SU-DHL-6 (cell line): ENCODE measurements around the gene TXLNG.

ENCODE experiments used
- H2AFZ ChIP-seq: fragments of 200-600 bp; sonication (generic); 2 replicates; pipeline ENCODE4 v1.6.1; 2014; ENCODE audit warnings: low read depth, mild to moderate bottlenecking, moderate library complexity, mixed read lengths, antibody characterized with exemption, low read length; ENCODE audit not compliant: severe bottlenecking
- H3F3A ChIP-seq: fragments of 200-600 bp; shearing (Covaris generic); 2 replicates; pipeline ENCODE4 v1.6.0; 2016; ENCODE audit warnings: antibody characterized with exemption, mild to moderate bottlenecking; ENCODE audit not compliant: insufficient read depth
- H3K27ac ChIP-seq: fragments of 200-600 bp; sonication (generic); 2 replicates; pipeline ENCODE4 v1.5.1; 2016; ENCODE audit warnings: low read depth, mild to moderate bottlenecking, low read length, moderate library complexity, mixed read lengths
- H3K27me3 ChIP-seq: fragments of 200-600 bp; sonication (generic), shearing (Covaris generic); 2 replicates; pipeline ENCODE4 v1.6.0; 2014; ENCODE audit warnings: mild to moderate bottlenecking, low read length
- H3K36me3 ChIP-seq: fragments of 200-600 bp; sonication (generic); 2 replicates; pipeline ENCODE4 v1.6.1; 2014; ENCODE audit warnings: mild to moderate bottlenecking, low read length, mixed read lengths
- H3K4me2 ChIP-seq: fragments of 300-600, 200-600 bp; shearing (Covaris generic), sonication (generic); 2 replicates; pipeline ENCODE4 v1.6.0; 2014; ENCODE audit warnings: low read length, low read depth, mild to moderate bottlenecking; ENCODE audit not compliant: poor library complexity, severe bottlenecking
- H3K4me3 ChIP-seq: fragments of 200-600 bp; sonication (generic); 2 replicates; pipeline ENCODE4 v1.5.1; 2014; ENCODE audit warnings: antibody characterized with exemption, low read length, mild to moderate bottlenecking, mixed read lengths; ENCODE audit not compliant: insufficient read depth, poor library complexity, severe bottlenecking
- H3K79me2 ChIP-seq: fragments of 200-600 bp; sonication (generic); 2 replicates; pipeline ENCODE4 v1.6.1; 2014; ENCODE audit warnings: mild to moderate bottlenecking, low read length, moderate library complexity; ENCODE audit not compliant: insufficient read depth
- H3K9ac ChIP-seq: fragments of 200-600 bp; sonication (generic); 2 replicates; pipeline ENCODE4 v1.7.0; 2014; ENCODE audit warnings: mild to moderate bottlenecking, low read length
- H3K9me2 ChIP-seq: fragments of 200-600 bp; sonication (generic); replicated peaks from 2 replicates; pipeline ENCODE4 v1.6.1; 2014; ENCODE audit warnings: low read length; ENCODE audit not compliant: insufficient read depth
- H3K9me3 ChIP-seq: fragments of 200-600 bp; sonication (generic); 2 replicates; pipeline ENCODE4 v1.6.1; 2014; ENCODE audit warnings: low read length, mixed read lengths; ENCODE audit not compliant: insufficient read depth
- H4K20me1 ChIP-seq: fragments of 200-600 bp; sonication (generic); 2 replicates; pipeline ENCODE4 v1.6.1; 2014; ENCODE audit warnings: low read depth, mild to moderate bottlenecking, antibody characterized with exemption, low read length, moderate library complexity, mixed read lengths
- EZH2phosphoT487 ChIP-seq: fragments of 200-600 bp; sonication (generic), shearing (Covaris generic); conservative IDR thresholded peaks from 2 replicates; pipeline ENCODE4 v1.6.1; 2018; ENCODE audit warnings: mild to moderate bottlenecking, antibody characterized with exemption, low read length, moderate library complexity, mixed read lengths
- TF ChIP-seq, protein P1 (sequence below): fragments of 200-600 bp; sonication (generic); IDR thresholded peaks from one replicate; pipeline ENCODE4 v1.5.1; 2017; ENCODE audit warnings: antibody characterized with exemption, mild to moderate bottlenecking, low read length, moderate library complexity; ENCODE audit not compliant: insufficient read depth, poor library complexity, severe bottlenecking

TXLNG gene

DNA sequence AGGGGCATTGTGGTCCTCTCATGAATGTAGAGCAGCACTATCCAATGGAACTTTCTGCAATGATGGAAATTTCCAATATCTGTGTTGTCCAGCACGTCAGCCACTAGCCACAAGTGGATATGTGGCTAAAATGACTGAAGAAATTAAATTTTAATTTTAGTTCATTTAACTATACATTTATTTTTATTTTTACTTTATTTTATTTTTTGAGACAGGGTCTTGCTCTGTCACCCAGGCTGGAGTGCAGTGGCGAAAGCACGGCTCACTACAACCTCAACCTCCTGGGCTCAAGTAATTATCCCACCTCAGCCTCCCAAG lies 97.2 kb downstream of the TXLNG start:
- H3K9ac ChIP-seq, result no peak overlapping the region
- H3K9me3 ChIP-seq, result no peaks in the 10 kb centered on the region
- no peak overlapping the region for H2AFZ ChIP-seq
- H3K4me2 ChIP-seq, result peak overlapping the region; percentile 90
- H3F3A ChIP-seq, result peaks cover 4% of the 10 kb centered on the region; the same call in 1 of the 2 replicates
- H3K9me2 ChIP-seq, result no peaks in the 10 kb centered on the region
- no peak overlapping the region for H3K4me3 ChIP-seq
- no peaks in the 10 kb centered on the region for H3K79me2 ChIP-seq
- no peaks in the 10 kb centered on the region for H3K36me3 ChIP-seq
- no peaks in the 10 kb centered on the region for H4K20me1 ChIP-seq
- H3K27me3 ChIP-seq, result no peaks in the 10 kb centered on the region
- peak overlapping the region; percentile 75 for H3K27ac ChIP-seq
- TF ChIP-seq EZH2phosphoT487, result no peak
- TF ChIP-seq, protein P1, sequence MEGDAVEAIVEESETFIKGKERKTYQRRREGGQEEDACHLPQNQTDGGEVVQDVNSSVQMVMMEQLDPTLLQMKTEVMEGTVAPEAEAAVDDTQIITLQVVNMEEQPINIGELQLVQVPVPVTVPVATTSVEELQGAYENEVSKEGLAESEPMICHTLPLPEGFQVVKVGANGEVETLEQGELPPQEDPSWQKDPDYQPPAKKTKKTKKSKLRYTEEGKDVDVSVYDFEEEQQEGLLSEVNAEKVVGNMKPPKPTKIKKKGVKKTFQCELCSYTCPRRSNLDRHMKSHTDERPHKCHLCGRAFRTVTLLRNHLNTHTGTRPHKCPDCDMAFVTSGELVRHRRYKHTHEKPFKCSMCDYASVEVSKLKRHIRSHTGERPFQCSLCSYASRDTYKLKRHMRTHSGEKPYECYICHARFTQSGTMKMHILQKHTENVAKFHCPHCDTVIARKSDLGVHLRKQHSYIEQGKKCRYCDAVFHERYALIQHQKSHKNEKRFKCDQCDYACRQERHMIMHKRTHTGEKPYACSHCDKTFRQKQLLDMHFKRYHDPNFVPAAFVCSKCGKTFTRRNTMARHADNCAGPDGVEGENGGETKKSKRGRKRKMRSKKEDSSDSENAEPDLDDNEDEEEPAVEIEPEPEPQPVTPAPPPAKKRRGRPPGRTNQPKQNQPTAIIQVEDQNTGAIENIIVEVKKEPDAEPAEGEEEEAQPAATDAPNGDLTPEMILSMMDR, result no peak

DNA sequence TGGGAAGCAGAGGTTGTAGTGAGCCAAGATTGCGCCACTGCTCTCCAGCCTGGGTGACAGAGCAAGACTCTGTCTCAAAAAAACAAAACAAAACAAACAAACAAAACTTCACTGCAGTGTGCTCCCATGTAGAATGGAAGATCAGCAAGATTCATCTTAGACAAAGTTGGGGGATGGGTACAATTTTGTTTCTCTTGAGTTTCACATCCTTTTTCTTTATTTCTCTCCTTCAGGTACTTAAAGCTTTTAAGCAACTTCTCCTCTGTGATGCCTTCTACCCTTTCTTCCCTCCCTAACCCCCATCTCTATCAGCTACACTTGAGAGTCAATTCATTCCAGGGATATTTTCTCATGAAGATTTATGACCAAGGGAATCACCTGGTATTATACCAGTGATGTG lies 99.4 kb downstream of the TXLNG start:
- no peaks in the 10 kb centered on the region for H3K27me3 ChIP-seq
- no peaks in the 10 kb centered on the region for H3K9me2 ChIP-seq
- H3K4me2 ChIP-seq, result peak overlapping the region; percentile 24
- no peak overlapping the region for H2AFZ ChIP-seq
- no peaks in the 10 kb centered on the region for H3K9me3 ChIP-seq
- no peaks in the 10 kb centered on the region for H3K36me3 ChIP-seq
- no peaks in the 10 kb centered on the region for H3K79me2 ChIP-seq
- H3F3A ChIP-seq, result peaks cover 4% of the 10 kb centered on the region; the same call in 1 of the 2 replicates
- no peak overlapping the region for H3K4me3 ChIP-seq
- no peak for TF ChIP-seq EZH2phosphoT487
- TF ChIP-seq, protein P1, result no peak
- no peaks in the 10 kb centered on the region for H4K20me1 ChIP-seq
- H3K9ac ChIP-seq, result no peak overlapping the region; the same call in 1 of the 2 replicates
- H3K27ac ChIP-seq, result no peak overlapping the region

DNA sequence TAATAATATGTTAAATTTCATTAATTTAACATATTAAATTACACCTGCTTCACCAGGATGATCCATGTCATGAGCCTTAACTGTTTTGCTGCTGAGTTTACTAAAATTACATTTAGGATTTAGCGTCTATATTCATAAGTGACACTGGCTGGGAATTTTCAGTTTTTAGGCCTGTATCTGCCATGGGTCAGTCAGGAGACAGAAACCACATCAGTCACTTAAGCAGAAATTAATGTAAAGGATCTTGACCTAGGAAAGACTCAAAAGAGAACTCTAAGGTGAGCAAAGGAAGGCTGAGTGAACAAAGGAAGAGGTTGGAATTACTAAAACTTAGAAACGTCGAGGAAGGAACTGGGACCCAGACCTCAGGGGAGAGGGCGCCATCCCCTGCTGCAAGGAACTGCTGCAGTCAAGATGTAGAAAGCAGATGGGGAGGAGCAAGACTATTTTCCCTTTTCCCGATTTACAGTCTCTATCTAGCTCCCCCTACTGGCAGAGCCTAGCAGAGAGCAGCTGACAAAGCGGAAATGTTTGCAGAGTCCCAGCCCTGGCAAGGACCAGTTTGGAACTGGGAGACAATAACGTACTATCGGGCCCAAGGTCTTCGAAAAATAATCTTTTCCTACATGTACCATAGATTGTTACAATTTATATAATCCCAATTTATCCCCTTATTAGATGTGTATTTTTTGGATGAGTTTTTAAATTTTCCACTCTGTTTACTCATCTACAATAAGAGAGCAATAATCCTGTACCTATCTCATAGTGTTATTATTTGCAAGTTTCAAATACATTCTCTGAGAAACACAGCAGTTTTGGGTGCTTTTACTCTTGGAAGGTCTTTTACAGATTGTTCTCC lies 106.5 kb downstream of the TXLNG start:
- no peak overlapping the region for H3K4me3 ChIP-seq

More for the DNA sequence above, 106.5 kb downstream of the TXLNG start:
- H3K27ac ChIP-seq, result no peak overlapping the region
- H3F3A ChIP-seq, result no peaks in the 10 kb centered on the region
- no peaks in the 10 kb centered on the region for H4K20me1 ChIP-seq
- H2AFZ ChIP-seq, result peak overlapping the region; percentile 94
- H3K4me2 ChIP-seq, result peak overlapping the region; percentile 21
- H3K36me3 ChIP-seq, result no peaks in the 10 kb centered on the region
- H3K9me2 ChIP-seq, result no peaks in the 10 kb centered on the region
- no peaks in the 10 kb centered on the region for H3K27me3 ChIP-seq
- TF ChIP-seq, protein P1, result peak; percentile 67
- TF ChIP-seq EZH2phosphoT487, result no peak
- no peaks in the 10 kb centered on the region for H3K9me3 ChIP-seq
- no peaks in the 10 kb centered on the region for H3K79me2 ChIP-seq
- no peak overlapping the region for H3K9ac ChIP-seq
